Pancreas (tissue), 10 donors: Measurements from ENCODE around the gene GABBR2. TPM values are rescaled to one million over a fixed set of nuclear protein-coding genes. Genes with fewer than 3 reads are reported as not detected.

Experiments
- ATAC-seq, 4 donors: fragments of 200-7000 bp; cut with Tn5 transposase; one replicate each; pipeline versions ENCODE4 v1.8.0 to v1.9.1; 2020; ENCODE audit warnings: mild to moderate bottlenecking in 4 of 4, moderate library complexity in 4 of 4
- DNase-seq, 6 donors: peaks; one replicate each; pipeline ENCODE4 v3.0.0-alpha.2; 2020
- FAIRE-seq: peaks from 2 replicates; lab custom pipeline; 2012; peaks lifted over from hg19 to GRCh38; lab: Jason Lieb, UNC
- H3K27ac ChIP-seq, 4 donors: fragments of 200-600 bp; sonication (generic); 1 replicate in 3 of 4; 2 replicates in 1 of 4; pipeline versions ENCODE4 v1.5.0 to v1.8.0; 2020
- H3K27me3 ChIP-seq, 4 donors: fragments of 200-600 bp; one replicate each; pipeline ENCODE4 v1.8.0; 2021
- H3K36me3 ChIP-seq, 3 donors: fragments of 200-600 bp; sonication (generic) in 1 of 3; one replicate each; pipeline versions ENCODE4 v1.5.0 to v1.8.0; 2020 to 2021
- H3K4me1 ChIP-seq, 3 donors: fragments of 200-600 bp; one replicate each; pipeline ENCODE4 v1.8.0; 2021
- H3K4me3 ChIP-seq, 4 donors: fragments of 200-600 bp; sonication (generic) in 2 of 4; one replicate each; pipeline versions ENCODE4 v1.5.0 to v1.8.0; 2020 to 2021
- H3K9me3 ChIP-seq, 4 donors: fragments of 200-600 bp; one replicate each; pipeline ENCODE4 v1.8.0; 2021
- CTCF ChIP-seq, 4 donors: fragments of 200-600 bp; sonication (generic) in 3 of 4; IDR thresholded peaks; one replicate each; pipeline versions ENCODE4 v1.5.0 to v1.8.0; 2021; ENCODE audit warnings: antibody characterized with exemption in 4 of 4
- WGBS, 2 donors: extraction: QIAGEN DNeasy Blood & Tissue Kit; methylation state at CpG; one replicate each; pipeline ENCODE4 v1.1.7; 2013; 5-methylcytosine and 5-hydroxymethylcytosine counted together
- intact Hi-C, 3 donors: fragments of 100-400 bp; cut with DNase I; formaldehyde crosslinking; loops; one replicate each; pipeline versions ENCODE4 v1.11.1 to v1.14.2; 2022
- polyA plus RNA-seq, 2 donors: library from polyadenylated mRNA; stranded (reverse); fragments of 200-250 nt; gene quantifications; one replicate each; pipeline ENCODE4 v1.2.3, GENCODE V29; 2013
- total RNA-seq, 6 donors: library from RNA; stranded (reverse); fragmentation: NEBNext Ultra II Directional in 4 of 6; extraction: Animal tissue kit (Norgen Biotek cat#: 25700) in 4 of 6; gene quantifications; one replicate each; pipeline versions ENCODE4 v1.2.1 to v1.2.4, GENCODE V29; 2021 to 2023
- donor health status: healthy with polysubstance abuse.
- donor health status: DM: no; HTN: no; CAD: no; lungs with moderate emphysema.
- donor health status: DM: no; HTN: no; CAD: no.
- donor health status: control.
- donor health status: control.
- donor health status: Bipolar disorder and iron deficiency.
- donor health status: DM: yes; HTN: yes; CAD: no.
- donor health status: DM: no; HTN: no; CAD: no.
- donor health status: DM: no; HTN: no; CAD: no.
- donor health status: DM: yes; HTN: yes; CAD: no.

The GABBR2 gene
- total and polyA plus RNA-seq, 8 donors = 0.04 to 0.14 (median 0.07) TPM; not detected in 4

GRCh38 chr9:98241357-98242300 lies 467.1 kb downstream of the GABBR2 start:
- TF ChIP-seq CTCF (IDR thresholded peaks at IDR 0.05) = no peak
- no peak for FAIRE-seq
- Histone ChIP-seq H3K4me3 (no peak overlapping the region), H3K27me3 (no peaks in the 10 kb centered on the region), H3K4me1 (no peaks in the 10 kb centered on the region), H3K36me3 (no peaks in the 10 kb centered on the region), H3K9me3 (no peaks in the 10 kb centered on the region), H3K27ac (no peak overlapping the region)
- intact Hi-C loops = no loop called here
- no peak for DNase-seq
- WGBS, 2 donors = 80 to 85% methylated on average over 8 of the region's 8 CpGs
- peak in 2 of 4 donors; percentile 12 to 26 for ATAC-seq

GRCh38 chr9:98240475-98240874 lies 468.3 kb downstream of the GABBR2 start:
- DNase-seq (no peak), FAIRE-seq (no peak), ATAC-seq (no peak)
- H3K27me3 ChIP-seq = no peaks in the 10 kb centered on the region
- no peaks in the 10 kb centered on the region for H3K4me1 ChIP-seq
- intact Hi-C loops = no loop called here
- TF ChIP-seq CTCF (IDR thresholded peaks at IDR 0.05) = no peak
- H3K36me3 ChIP-seq = no peaks in the 10 kb centered on the region
- H3K4me3 ChIP-seq = no peak overlapping the region
- WGBS, 2 donors = 88 to 97% methylated on average over 3 of the region's 3 CpGs
- H3K27ac ChIP-seq = no peak overlapping the region
- H3K9me3 ChIP-seq = no peaks in the 10 kb centered on the region

Other genes with a start within 250 kb of the GABBR2 start
- 10 to 100 TPM; 10.6 to 17.6 (median 11.9) TPM for gene ANKS6, start 87.6 kb upstream of the GABBR2 start, total RNA-seq
- gene ANKS6, start 87.6 kb upstream of the GABBR2 start, polyA plus RNA-seq = 10 to 100 TPM; 17.4 to 20.6 TPM
- 10 to 100 TPM in 3 of 6 donors, 1 to 10 TPM in 3; 8.7 to 12.2 (median 10.1) TPM for gene GALNT12, start 98.7 kb upstream of the GABBR2 start, total RNA-seq
- 1 to 10 TPM; 4.2 to 7.3 TPM for gene GALNT12, start 98.7 kb upstream of the GABBR2 start, polyA plus RNA-seq
- gene COL15A1, start 235.0 kb upstream of the GABBR2 start, total RNA-seq = 10 to 100 TPM in 4 of 6 donors, 1 to 10 TPM in 2; 9.4 to 43.4 (median 19.4) TPM
- gene COL15A1, start 235.0 kb upstream of the GABBR2 start, polyA plus RNA-seq = 1 to 10 TPM; 6.7 to 7.0 TPM